MG63 (cell line): ENCODE data around the gene NUP210L. TPM values are rescaled to one million over a fixed set of nuclear protein-coding genes. Genes with fewer than 3 reads are reported as not detected.
"Not testable (repeated sequence)": the region's sequence is repeated elsewhere in the genome, so short reads cannot be mapped to it uniquely, and the experiment has no call there.

Experiments
- DNase-seq: peaks from one replicate; pipeline ENCODE4 v3.0.0-alpha.2; 2020
- H3K27me3 ChIP-seq: fragments of 250-450 bp; sonication (Bioruptor Pico); 2 replicates; pipeline ENCODE4 v1.5.1; 2020; ENCODE audit warnings: mild to moderate bottlenecking, moderate library complexity
- H3K36me3 ChIP-seq: fragments of 250-450 bp; sonication (Bioruptor Pico); 2 replicates; pipeline ENCODE4 v1.5.1; 2020; ENCODE audit warnings: mild to moderate bottlenecking, moderate library complexity
- H3K4me3 ChIP-seq: fragments of 250-450 bp; sonication (Bioruptor Pico); 2 replicates; pipeline ENCODE4 v1.5.1; 2020; ENCODE audit warnings: mild to moderate bottlenecking, moderate library complexity
- H3K9me3 ChIP-seq: fragments of 250-450 bp; sonication (Bioruptor Pico); 2 replicates; pipeline ENCODE4 v1.5.1; 2020; ENCODE audit warnings: mild to moderate bottlenecking, moderate library complexity
- total RNA-seq: library from RNA; depleted of rRNA; stranded (reverse); fragments of >200 nt; shearing (Covaris generic); gene quantifications from 2 replicates; pipeline ENCODE4 v1.2.3, GENCODE V29; 2014; ENCODE audit warnings: low replicate concordance

The NUP210L gene
- total RNA-seq, 1 experiment from 2014 or later = not detected

DNA sequence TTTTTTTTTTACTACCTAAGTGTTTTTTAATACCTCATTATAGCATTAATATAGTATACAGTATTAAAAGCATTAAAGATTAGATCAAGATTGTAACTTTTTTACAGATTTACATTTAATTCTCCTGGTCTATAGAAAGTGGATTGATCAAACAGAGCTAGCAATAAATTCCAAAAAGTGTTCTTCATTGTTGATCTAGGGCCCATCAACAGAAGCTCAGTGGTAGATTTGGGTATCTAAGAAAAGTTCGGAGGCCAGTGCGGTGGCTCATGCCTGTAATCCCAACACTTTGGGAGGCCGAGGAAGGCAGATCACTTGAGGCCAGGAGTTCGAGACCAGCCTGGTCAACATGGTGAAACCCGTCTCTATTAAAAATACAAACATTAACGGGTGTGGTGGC lies 12.5 kb downstream of the NUP210L start:
- Histone ChIP-seq H3K4me3 (no peak overlapping the region), H3K9me3 (no peaks in the 10 kb centered on the region), H3K27me3 (no peaks in the 10 kb centered on the region), H3K36me3 (no peaks in the 10 kb centered on the region)
- DNase-seq = no peak

DNA sequence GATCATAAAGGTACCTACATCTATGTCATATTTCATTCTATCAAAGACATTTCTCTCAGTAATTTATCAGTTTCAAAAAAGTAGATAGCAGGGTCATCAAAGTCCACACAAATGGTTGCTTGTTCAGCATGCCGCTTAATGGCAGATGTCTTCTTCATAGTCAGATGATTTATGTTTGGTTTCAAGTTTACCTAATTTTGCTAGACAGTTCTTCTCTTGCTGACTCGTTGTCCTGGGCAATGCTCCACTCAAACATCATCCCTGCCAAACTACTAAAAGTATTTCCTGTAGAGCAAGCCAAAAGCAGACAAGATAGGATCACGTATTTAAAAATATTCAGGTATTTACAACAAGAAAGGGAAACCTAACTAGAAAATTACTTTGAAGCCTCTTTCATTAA lies 13.6 kb downstream of the NUP210L start:
- H3K9me3 ChIP-seq = no peaks in the 10 kb centered on the region
- H3K27me3 ChIP-seq = no peaks in the 10 kb centered on the region
- no peaks in the 10 kb centered on the region for H3K36me3 ChIP-seq
- no peak overlapping the region for H3K4me3 ChIP-seq
- DNase-seq = peak; percentile 58

DNA sequence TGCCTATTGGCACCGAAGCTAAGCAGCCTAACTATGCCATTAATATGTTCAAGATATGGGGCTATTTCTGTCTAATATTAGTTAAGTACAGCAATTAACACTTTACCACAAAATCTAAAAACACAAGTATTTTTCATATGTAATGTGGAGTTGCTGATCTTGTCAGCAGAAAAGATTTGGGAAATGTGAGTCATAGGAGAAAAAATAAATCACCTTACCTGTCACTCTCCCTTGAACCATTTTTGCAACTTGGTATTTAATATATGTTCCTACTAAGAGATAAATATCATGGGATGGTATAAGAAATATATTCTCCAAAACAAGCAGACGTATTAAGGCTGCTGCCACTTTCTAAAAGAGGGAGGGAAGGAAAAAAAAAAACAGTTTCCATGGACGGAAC lies 17.0 kb downstream of the NUP210L start:
- no peak for DNase-seq
- Histone ChIP-seq H3K27me3 (no peaks in the 10 kb centered on the region), H3K9me3 (no peaks in the 10 kb centered on the region), H3K36me3 (no peaks in the 10 kb centered on the region), H3K4me3 (no peak overlapping the region)

DNA sequence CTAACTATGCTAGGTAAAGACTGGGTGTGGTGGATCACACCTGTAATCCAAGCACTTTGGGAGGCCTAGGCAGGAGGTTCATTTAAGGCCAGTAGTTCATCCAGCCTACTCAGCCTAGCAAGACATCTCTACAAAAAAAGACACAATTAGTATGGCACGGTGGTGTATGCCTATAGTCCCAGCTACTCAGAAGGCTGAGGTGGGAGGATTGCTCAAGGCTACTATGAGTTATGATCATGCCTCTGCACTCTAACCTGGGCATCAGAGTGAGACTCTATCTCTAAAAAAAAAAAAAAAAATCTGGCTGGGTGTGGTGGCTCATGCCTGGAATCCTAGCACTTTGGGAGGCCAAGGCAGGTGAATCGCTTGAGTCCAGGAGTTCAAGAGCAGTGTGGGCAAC lies 21.6 kb downstream of the NUP210L start:
- H3K4me3 ChIP-seq = no peak overlapping the region
- no peaks in the 10 kb centered on the region for H3K9me3 ChIP-seq
- H3K36me3 ChIP-seq = no peaks in the 10 kb centered on the region
- DNase-seq = no peak
- no peaks in the 10 kb centered on the region for H3K27me3 ChIP-seq

DNA sequence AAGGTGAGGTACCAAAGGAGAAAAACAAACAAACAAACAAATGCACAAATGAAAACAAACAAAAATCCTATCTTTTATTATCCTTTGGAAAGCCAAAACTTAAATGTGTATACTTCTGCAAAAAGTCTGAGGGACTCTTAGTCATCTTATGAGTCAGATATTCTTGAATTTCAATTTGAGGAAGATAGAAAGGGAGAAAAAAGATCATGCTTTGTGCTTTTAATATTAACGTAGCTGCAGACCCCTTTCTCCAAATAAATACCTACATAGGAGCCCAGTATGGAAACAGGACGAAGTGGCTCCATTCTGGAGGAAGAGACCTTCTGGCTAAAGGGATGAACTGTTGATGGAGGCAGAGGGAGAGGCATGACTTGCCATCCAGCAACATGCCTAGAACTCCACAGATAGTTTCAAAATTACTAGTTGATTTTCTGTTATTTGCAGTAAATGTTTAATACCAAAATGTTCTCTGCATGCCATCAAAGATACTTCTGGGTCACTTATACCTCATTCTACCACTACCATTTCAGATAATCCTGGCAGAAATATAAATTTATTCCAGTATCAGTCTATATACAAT lies 25.4 kb downstream of the NUP210L start:
- no peak overlapping the region for H3K4me3 ChIP-seq
- no peak for DNase-seq
- H3K27me3 ChIP-seq = no peaks in the 10 kb centered on the region
- no peaks in the 10 kb centered on the region for H3K9me3 ChIP-seq
- no peaks in the 10 kb centered on the region for H3K36me3 ChIP-seq

DNA sequence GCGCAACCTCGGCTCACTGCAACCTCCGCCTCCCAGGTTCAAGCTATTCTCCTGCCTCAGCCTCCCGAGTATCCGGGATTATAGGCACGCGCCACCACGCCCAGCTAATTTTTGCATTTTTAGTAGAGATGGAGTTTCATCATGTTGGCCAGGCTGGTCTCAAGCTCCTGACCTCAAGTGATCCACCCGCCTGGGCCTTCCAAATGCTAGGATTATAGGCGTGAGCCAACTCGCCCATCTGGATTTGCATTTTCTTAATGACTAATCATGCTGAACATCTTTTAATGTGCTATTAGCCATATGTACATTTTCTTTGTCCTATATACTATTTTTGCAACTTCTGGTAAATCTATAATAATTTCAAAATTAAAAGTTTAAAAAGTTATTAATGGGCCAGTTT lies 31.7 kb downstream of the NUP210L start:
- H3K36me3 ChIP-seq, H3K27me3 ChIP-seq, H3K4me3 ChIP-seq, DNase-seq, H3K9me3 ChIP-seq: not testable (repeated sequence)

DNA sequence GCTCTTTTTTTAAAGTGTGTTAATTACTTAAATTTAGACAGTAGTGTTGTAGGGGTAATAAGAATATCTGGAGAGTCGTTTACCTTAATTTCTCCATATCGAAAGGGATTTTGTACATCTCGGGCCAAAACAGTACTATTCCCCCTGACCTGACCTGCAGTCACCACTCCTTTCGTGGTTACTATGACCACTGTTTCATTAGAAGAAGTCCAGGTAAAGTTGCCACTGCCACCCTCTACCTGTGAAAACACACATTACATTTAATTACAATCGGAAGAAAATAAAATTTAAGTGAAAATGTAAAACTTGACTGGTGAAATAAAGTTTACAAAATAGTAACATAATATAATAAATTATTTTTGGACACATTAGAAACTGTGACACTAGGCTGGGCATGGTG lies 37.2 kb downstream of the NUP210L start:
- Histone ChIP-seq H3K27me3 (no peaks in the 10 kb centered on the region), H3K36me3 (no peaks in the 10 kb centered on the region), H3K9me3 (no peaks in the 10 kb centered on the region), H3K4me3 (no peak overlapping the region)
- DNase-seq = no peak

DNA sequence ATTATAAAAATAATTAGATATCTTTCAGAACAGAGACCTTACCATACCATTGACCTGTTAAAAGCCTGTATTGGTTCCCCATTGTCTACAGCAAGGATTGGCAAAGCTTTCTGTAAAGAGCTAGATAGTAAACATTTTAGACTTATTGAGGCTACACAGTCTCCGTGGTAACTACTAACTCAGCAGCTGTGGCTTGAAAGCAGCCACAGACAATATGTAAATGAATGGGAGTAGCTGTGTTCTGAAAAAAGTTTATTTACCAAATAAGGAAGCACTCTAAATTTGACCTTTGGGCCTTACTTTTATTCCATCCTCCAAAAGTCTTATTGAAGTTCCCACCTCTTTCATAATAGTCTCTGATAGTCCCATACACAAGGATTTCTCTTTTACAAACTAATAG lies 39.7 kb downstream of the NUP210L start:
- H3K36me3 ChIP-seq = no peaks in the 10 kb centered on the region
- no peak overlapping the region for H3K4me3 ChIP-seq
- no peaks in the 10 kb centered on the region for H3K27me3 ChIP-seq
- DNase-seq = no peak
- H3K9me3 ChIP-seq = no peaks in the 10 kb centered on the region

DNA sequence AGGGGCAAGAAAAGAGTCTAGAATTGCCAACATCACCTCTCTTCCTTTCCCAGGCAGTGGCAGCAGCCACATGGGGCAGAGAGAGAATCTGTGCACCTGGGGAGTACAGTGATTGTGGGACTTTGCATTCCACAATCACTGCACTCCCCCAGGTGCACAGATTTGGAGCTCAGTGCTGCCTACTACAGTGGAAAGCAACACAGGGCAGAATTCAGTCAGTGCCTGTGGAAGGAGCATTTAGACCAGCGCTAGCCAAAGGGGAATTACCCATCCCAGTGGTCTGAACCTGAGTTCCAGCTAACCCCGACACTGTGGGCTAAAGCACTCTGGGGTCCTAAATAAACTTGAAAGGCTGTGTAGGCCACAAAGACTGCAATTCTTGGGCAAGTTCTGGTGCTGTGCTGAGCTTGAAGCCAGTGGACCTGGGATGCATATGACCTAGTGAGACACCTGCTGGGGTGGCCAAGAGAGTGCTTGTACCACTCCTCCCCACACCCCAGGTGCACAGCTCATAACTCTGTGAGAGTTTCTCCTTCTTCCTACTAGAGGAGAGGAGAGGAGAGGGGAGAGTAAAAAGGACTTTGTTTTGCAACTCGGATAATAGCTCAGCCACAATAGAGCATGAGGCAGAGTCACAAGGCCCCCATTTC lies 50.3 kb downstream of the NUP210L start:
- 0 out of 2 replicates have a peak, but pooled peaks cover 3% of the 10 kb centered on the region for H3K9me3 ChIP-seq
- no peaks in the 10 kb centered on the region for H3K27me3 ChIP-seq
- DNase-seq = no peak
- no peaks in the 10 kb centered on the region for H3K36me3 ChIP-seq
- no peak overlapping the region for H3K4me3 ChIP-seq

DNA sequence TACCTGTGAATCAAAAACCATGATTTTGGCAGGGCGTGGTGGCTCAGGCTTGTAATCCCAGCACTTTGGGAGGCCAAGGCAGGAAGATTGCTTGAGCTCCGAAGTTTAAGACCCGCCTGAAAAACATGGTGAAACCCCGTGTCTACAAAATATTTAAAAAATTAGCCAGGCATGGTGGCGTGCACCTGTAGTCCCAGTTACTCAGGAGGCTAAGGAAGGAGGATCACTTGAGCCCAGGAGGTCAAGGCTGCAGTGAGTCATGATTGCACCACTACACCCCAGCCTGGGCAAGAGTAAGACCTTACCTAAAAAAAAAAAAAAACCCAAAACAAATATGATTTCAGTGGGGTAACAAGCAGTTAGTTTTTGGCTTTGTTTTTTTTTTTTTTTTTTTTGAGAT lies 54.7 kb downstream of the NUP210L start:
- H3K36me3 ChIP-seq, DNase-seq, H3K27me3 ChIP-seq, H3K9me3 ChIP-seq, H3K4me3 ChIP-seq: not testable (repeated sequence)

DNA sequence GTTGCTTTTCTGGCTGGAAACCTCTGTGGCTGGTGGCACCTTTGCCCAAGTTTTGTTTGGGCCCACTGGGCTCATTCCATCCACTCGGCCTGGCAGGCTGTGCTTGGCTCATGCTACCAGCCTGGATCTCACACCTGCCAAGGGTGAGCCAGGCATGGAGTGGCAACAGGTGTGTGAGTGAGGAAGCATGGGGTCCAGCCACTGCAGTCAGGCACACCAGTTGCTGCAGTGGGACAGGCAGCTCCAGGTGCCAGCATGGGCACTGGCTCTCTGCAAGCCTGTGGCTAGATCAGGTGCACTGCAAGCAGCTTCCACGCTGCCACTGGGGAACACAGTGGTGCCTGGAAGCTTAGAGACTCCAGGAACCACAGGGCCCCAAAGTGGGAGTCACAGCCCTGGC lies 57.0 kb downstream of the NUP210L start:
- Histone ChIP-seq H3K27me3 (no peaks in the 10 kb centered on the region), H3K4me3 (no peak overlapping the region), H3K36me3 (no peaks in the 10 kb centered on the region), H3K9me3 (no peaks in the 10 kb centered on the region; the same call in 1 of the 2 replicates)
- DNase-seq = no peak

DNA sequence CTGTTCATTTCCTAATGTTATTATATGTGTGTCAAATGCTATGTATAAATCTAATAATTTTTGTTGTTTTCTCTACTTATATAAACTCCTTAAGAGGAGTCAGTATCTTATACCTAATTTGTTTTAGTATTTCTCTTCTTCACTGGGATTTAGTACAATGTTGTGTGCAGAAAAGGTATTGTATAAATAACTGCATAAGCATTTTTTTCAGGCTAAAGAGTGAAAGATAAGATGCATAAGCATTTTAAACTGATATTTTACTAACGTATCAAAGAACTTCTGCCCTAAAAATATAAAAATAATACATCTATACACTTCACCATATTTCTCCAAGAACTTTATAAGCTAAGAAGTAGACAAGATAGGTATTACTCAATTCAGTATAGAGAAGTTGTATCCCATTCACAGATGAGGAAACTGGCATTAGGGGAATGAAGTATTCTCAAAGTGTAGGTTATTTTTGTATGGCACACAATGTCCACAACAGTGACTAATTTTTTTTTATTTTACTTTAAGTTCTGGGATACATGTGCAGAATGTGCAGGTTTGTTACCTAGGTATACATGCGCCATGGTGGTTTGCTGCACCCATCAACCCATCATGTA lies 59.3 kb downstream of the NUP210L start:
- Histone ChIP-seq H3K9me3 (no peaks in the 10 kb centered on the region; the same call in 1 of the 2 replicates), H3K27me3 (no peaks in the 10 kb centered on the region), H3K36me3 (no peaks in the 10 kb centered on the region), H3K4me3 (no peak overlapping the region)
- DNase-seq = no peak

DNA sequence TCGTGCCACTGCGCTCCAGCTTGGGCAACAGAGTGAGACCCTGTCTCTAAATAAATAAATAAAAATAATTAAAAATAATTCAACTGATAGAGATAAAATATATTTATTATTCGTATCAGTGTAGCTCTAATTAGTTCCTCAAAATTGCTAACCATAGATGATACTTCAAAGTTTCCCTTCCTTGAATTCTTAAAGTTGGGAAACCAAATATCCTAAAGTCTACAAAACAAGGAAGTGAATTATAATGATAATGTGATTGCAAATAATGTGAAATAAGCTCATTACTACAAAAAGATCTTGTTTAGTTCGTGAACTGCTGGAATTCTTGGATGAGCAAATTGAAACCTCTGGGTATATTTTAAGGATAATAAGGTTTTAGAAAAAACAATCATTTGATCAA lies 60.5 kb downstream of the NUP210L start:
- H3K4me3 ChIP-seq = no peak overlapping the region
- H3K36me3 ChIP-seq = no peaks in the 10 kb centered on the region
- H3K27me3 ChIP-seq = no peaks in the 10 kb centered on the region
- DNase-seq = no peak
- H3K9me3 ChIP-seq = no peaks in the 10 kb centered on the region; the same call in 1 of the 2 replicates

DNA sequence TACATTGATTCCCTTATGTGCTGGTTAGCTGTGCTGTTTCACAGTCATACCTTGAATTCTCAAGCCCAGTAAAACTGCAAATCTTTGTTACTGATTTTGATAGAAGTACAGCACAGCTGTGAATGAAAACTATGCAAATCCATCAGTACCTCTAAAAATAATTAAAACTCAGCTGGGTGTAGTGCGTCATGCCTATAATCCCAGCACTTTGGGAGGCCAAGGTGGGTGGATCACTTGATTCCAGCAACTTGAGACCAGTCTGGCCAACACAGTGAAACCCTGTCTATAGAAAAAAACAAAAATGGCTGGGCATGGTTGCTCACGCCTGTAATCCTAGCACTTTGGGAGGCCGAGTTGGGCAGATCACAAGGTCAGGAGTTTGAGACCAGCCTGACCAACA lies 61.2 kb downstream of the NUP210L start:
- H3K36me3 ChIP-seq = no peaks in the 10 kb centered on the region
- DNase-seq = no peak

DNA sequence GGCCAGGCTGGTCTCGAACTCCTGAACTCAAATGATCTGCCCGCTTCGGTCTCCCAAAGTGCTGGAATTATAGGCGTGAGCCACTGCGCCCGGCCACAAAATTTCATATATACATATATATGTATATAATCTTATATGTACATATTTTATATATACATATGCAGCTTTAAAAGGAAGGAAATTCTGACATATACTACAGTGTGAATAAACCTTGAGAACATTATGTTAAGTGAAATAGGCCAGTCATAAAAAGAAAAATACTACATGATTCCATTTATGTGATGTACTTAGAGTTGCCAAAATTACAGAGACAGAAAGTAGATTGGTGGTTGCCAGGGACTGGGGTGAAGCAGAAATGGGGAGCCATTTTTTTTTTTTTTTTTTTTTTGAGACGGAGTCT lies 63.2 kb downstream of the NUP210L start:
- DNase-seq = no peak
- no peaks in the 10 kb centered on the region for H3K27me3 ChIP-seq
- no peaks in the 10 kb centered on the region for H3K36me3 ChIP-seq
- no peaks in the 10 kb centered on the region for H3K9me3 ChIP-seq
- no peak overlapping the region for H3K4me3 ChIP-seq

More for the DNA sequence above, 61.2 kb downstream of the NUP210L start:
- Histone ChIP-seq H3K9me3 (no peaks in the 10 kb centered on the region; the same call in 1 of the 2 replicates), H3K27me3 (no peaks in the 10 kb centered on the region), H3K4me3 (no peak overlapping the region)

DNA sequence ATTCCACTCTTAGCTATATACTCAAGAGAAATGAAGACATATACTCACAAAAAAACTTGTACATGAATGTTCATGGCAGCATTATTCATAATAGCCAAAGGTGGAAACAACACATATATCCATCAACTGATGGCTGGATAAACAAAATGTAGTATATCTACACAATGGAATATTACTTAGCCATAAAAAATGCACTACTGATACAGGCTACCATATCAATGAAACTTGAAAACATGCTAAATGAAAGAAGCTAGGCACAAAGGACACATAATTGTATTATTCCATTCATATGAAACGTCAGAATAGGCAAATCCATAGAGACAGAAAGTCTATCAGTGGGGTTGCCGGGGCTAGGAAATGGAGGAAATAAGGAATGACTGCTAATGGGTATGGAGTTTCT lies 67.3 kb downstream of the NUP210L start:
- Histone ChIP-seq H3K9me3 (0 out of 2 replicates have a peak, but pooled peaks cover 2% of the 10 kb centered on the region), H3K36me3 (no peaks in the 10 kb centered on the region), H3K27me3 (no peaks in the 10 kb centered on the region; the same call in 1 of the 2 replicates), H3K4me3 (no peak overlapping the region)
- DNase-seq = no peak

DNA sequence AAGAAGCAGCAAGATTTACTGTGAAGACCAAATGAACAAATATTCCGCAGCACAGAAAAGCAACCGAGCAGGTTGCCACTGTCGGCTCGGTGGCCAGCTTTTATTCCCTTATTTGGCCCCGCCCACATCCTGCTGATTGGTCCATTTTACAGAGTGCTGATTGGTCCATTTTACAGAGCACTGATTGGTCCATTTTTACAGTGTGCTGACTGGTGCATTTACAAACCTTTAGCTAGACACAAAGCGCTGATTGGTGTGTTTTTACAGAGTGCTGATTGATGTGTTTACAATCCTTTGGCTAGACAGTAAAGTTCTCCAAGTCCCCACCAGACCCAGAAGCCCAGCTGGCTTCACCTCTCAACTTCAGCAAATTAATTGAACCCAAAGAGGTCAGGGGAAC lies 71.8 kb downstream of the NUP210L start:
- not testable (repeated sequence) for DNase-seq, H3K36me3 ChIP-seq, H3K27me3 ChIP-seq, H3K4me3 ChIP-seq, H3K9me3 ChIP-seq
